HepG2 (cell line): ENCODE results near the gene PPP4C. TPM values are rescaled to one million over a fixed set of nuclear protein-coding genes. Genes with fewer than 3 reads are reported as not detected.

Source experiments
- ATAC-seq: fragments of 200-7000 bp; cut with Tn5 transposase; 3 replicates; pipeline ENCODE4 v1.9.1; 2020; ENCODE audit warnings: mild to moderate bottlenecking, moderate library complexity
- BruUV-seq: library from RNA; stranded (reverse); fragments of 400-500 nt; replicated peaks from 2 replicates; lab custom pipeline; 2021; lab: Mats Ljungman, UMichigan
- CTCF ChIA-PET: fragments of 300-600 bp; formaldehyde crosslinking; extraction: SDS; loops from one replicate; lab custom pipeline; 2021; ENCODE audit warnings: low total read pairs, inconsistent platforms, low intra/inter-chr PET ratio; lab: Yijun Ruan, JAX
- POLR2A ChIA-PET: fragments of 350-600 bp; sonication (Branson Sonifier 250); formaldehyde crosslinking; loops from one replicate; lab custom pipeline; 2020; ENCODE audit warnings: antibody characterized with exemption, inconsistent platforms; lab: Yijun Ruan, JAX
- DNase-seq: peaks from one replicate; pipeline ENCODE4 v3.0.0-alpha.2; 2015; ENCODE audit warnings: low spot score
- FAIRE-seq: peaks from 3 replicates; lab custom pipeline; 2011; peaks lifted over from hg19 to GRCh38; lab: Jason Lieb, UNC
- H2AFZ ChIP-seq: one replicate; pipeline ENCODE4 v1.6.1; 2011; ENCODE audit warnings: low read length, inconsistent platforms
- H3K27ac ChIP-seq: fragments of 300-600 bp; 3 replicates; pipeline ENCODE4 v1.8.0; 2011; ENCODE audit warnings: mixed run types, mild to moderate bottlenecking, mixed read lengths, low read length, inconsistent platforms; ENCODE audit not compliant: insufficient read depth; ENCODE audit errors: extremely low read length
- H3K27me3 ChIP-seq, 2 experiments: fragments of 200-600 bp in 1 of 2; 2 replicates in 1 of 2; 3 replicates in 1 of 2; pipeline versions ENCODE4 v1.6.0 to v1.8.0; 2011; ENCODE audit warnings: low read length in 2 of 2, mild to moderate bottlenecking in 2 of 2, moderate library complexity in 2 of 2, inconsistent platforms in 1 of 2; ENCODE audit not compliant: insufficient read depth in 2 of 2, control insufficient read depth in 1 of 2
- H3K36me3 ChIP-seq, 2 experiments: fragments of 200-600 bp in 1 of 2; replicated peaks in 1 of 2; 2 replicates in 1 of 2; 3 replicates in 1 of 2; pipeline versions ENCODE4 v1.5.1 to v1.8.0; 2011; ENCODE audit warnings: low read length in 2 of 2, inconsistent platforms in 1 of 2; ENCODE audit not compliant: insufficient read depth in 2 of 2, control insufficient read depth in 1 of 2
- H3K4me1 ChIP-seq: 2 replicates; pipeline ENCODE4 v1.5.1; 2012; ENCODE audit warnings: low read length, inconsistent platforms; ENCODE audit not compliant: insufficient read depth
- H3K4me2 ChIP-seq: 2 replicates; pipeline ENCODE4 v1.6.0; 2011; ENCODE audit warnings: low read depth, low read length, inconsistent platforms
- H3K4me3 ChIP-seq, 3 experiments: fragments of 200-600 bp in 1 of 3; sonication (generic), shearing (Covaris generic) in 1 of 3; replicated peaks in 1 of 3; 2 replicates each; pipeline ENCODE4 v1.5.1; 2011 to 2016; ENCODE audit warnings: low read length in 3 of 3, inconsistent platforms in 2 of 3, low read depth in 2 of 3, mild to moderate bottlenecking in 2 of 3, control low read depth in 1 of 3, mixed read lengths in 1 of 3; ENCODE audit not compliant: insufficient read depth in 1 of 3
- H3K79me2 ChIP-seq: one replicate; pipeline ENCODE4 v1.6.1; 2011; ENCODE audit warnings: low read length, inconsistent platforms; ENCODE audit not compliant: insufficient read depth
- H3K9ac ChIP-seq: 2 replicates; pipeline ENCODE4 v1.6.0; 2011; ENCODE audit warnings: mild to moderate bottlenecking, low read depth, low read length, inconsistent platforms; ENCODE audit not compliant: insufficient read depth
- H3K9me3 ChIP-seq: 2 replicates; pipeline ENCODE4 v1.5.1; 2012; ENCODE audit warnings: mild to moderate bottlenecking, low read length
- H4K20me1 ChIP-seq: 2 replicates; pipeline ENCODE4 v1.6.0; 2011; ENCODE audit warnings: inconsistent platforms, mild to moderate bottlenecking, low read length, moderate library complexity; ENCODE audit not compliant: insufficient read depth
- ATF7-NPFF ChIP-seq: sonication (generic); formaldehyde crosslinking; IDR thresholded peaks from 2 replicates; pipeline ENCODE4 v1.8.1; 2023; ENCODE audit warnings: mild to moderate bottlenecking, low read depth, missing genetic modification reagents, moderate library complexity
- HOXD1 ChIP-seq: sonication (generic); formaldehyde crosslinking; IDR thresholded peaks from 2 replicates; pipeline ENCODE4 v1.5.0; 2020; ENCODE audit warnings: missing genetic modification reagents
- MXD4 ChIP-seq: IDR thresholded peaks from 2 replicates; pipeline ENCODE4 v1.6.1; 2016; ENCODE audit warnings: mild to moderate bottlenecking, missing biosample characterization, missing genetic modification reagents
- RARA ChIP-seq: IDR thresholded peaks from 2 replicates; pipeline ENCODE4 v1.6.1; 2016; ENCODE audit warnings: missing genetic modification reagents, missing compliant biosample characterization
- SP2 ChIP-seq: sonication (generic); formaldehyde crosslinking; IDR thresholded peaks from 2 replicates; pipeline ENCODE4 v1.5.1; 2020; ENCODE audit warnings: mild to moderate bottlenecking, missing genetic modification reagents
- ZBTB42 ChIP-seq: sonication (generic); formaldehyde crosslinking; IDR thresholded peaks from 2 replicates; pipeline ENCODE4 v1.5.0; 2020; ENCODE audit warnings: mild to moderate bottlenecking, missing genetic modification reagents
- ZFP41 ChIP-seq: sonication (generic); formaldehyde crosslinking; IDR thresholded peaks from 2 replicates; pipeline ENCODE4 v1.4.0; 2020; ENCODE audit warnings: mild to moderate bottlenecking, missing genetic modification reagents, borderline replicate concordance
- ZFP90 ChIP-seq: sonication (generic); formaldehyde crosslinking; IDR thresholded peaks from 2 replicates; pipeline ENCODE4 v1.8.0; 2022; ENCODE audit warnings: missing genetic modification reagents, mild to moderate bottlenecking, inconsistent platforms, borderline replicate concordance
- ZFY ChIP-seq: sonication (generic); formaldehyde crosslinking; IDR thresholded peaks from 2 replicates; pipeline ENCODE4 v1.4.0; 2020; ENCODE audit warnings: missing genetic modification reagents
- ZKSCAN1 ChIP-seq: fragments of 150-350 bp; IDR thresholded peaks from 2 replicates; pipeline ENCODE4 v1.6.1; 2014; ENCODE audit warnings: low read length
- ZNF557 ChIP-seq: sonication (generic); formaldehyde crosslinking; IDR thresholded peaks from 2 replicates; pipeline ENCODE4 v1.4.0; 2020; ENCODE audit warnings: missing genetic modification reagents
- ZNF598 ChIP-seq: sonication (generic); formaldehyde crosslinking; IDR thresholded peaks from 2 replicates; pipeline ENCODE4 v1.5.1; 2020; ENCODE audit warnings: mild to moderate bottlenecking, missing genetic modification reagents, borderline replicate concordance
- ZNF629 ChIP-seq: sonication (generic); formaldehyde crosslinking; conservative IDR thresholded peaks from 2 replicates; pipeline ENCODE4 v1.5.0; 2020; ENCODE audit warnings: missing genetic modification reagents
- WGBS: methylation state at CpG from one replicate; pipeline ENCODE4 v1.1.6; 2017; ENCODE audit warnings: low lambda C conversion rate; 5-methylcytosine and 5-hydroxymethylcytosine counted together
- in situ Hi-C: cut with HindIII; loops from 2 replicates; pipeline ENCODE4 v1.10.0; 2017; ENCODE audit warnings: low pct_unique_long_range_greater_than_20kb; ENCODE audit not compliant: extremely low pct_ligation_motif_present
- intact Hi-C: fragments of 100-400 bp; cut with micrococcal nuclease; formaldehyde crosslinking; loops from one replicate; pipeline ENCODE4 v1.10.0; 2022; ENCODE audit not compliant: unreplicated experiment
- polyA plus RNA-seq, 8 experiments: library from polyadenylated mRNA; depleted of rRNA in 3 of 8; stranded (reverse) in 7 of 8; unstranded in 1 of 8; fragments of >200 nt; fragmentation: Illumina TruSeq in 4 of 8; extraction: Trizol in 4 of 8; gene quantifications; 2 replicates each; pipeline versions ENCODE4 v1.2.1 to v1.2.3, GENCODE V29; 2011 to 2016; ENCODE audit warnings: low read depth in 4 of 8, missing spikeins in 1 of 8, mixed read lengths in 1 of 8; ENCODE audit not compliant: insufficient read depth in 1 of 8
- total RNA-seq, 5 experiments: library from RNA; depleted of rRNA; stranded (reverse); fragments of >200 nt; fragmentation: Illumina TruSeq; extraction: Trizol; gene quantifications; 2 replicates each; pipeline ENCODE4 v1.2.3, GENCODE V29; 2016; ENCODE audit warnings: low read depth in 1 of 5
- TF ChIP-seq, protein P1 (sequence below): IDR thresholded peaks from 2 replicates; pipeline ENCODE4 v1.6.1; 2018; ENCODE audit warnings: missing genetic modification reagents
- TF ChIP-seq, protein P2 (sequence below): sonication (generic); formaldehyde crosslinking; IDR thresholded peaks from 2 replicates; pipeline ENCODE4 v1.5.0; 2020; ENCODE audit warnings: missing genetic modification reagents
- TF ChIP-seq, protein P3 (sequence below): IDR thresholded peaks from 2 replicates; pipeline ENCODE4 v1.6.1; 2016
- TF ChIP-seq, protein P4 (sequence below): IDR thresholded peaks from 2 replicates; pipeline ENCODE4 v1.6.1; 2016; ENCODE audit warnings: missing compliant biosample characterization, missing genetic modification reagents, borderline replicate concordance

The PPP4C gene
- total and polyA plus RNA-seq, 2 of the 13 experiments (the other 11 are each of a cell fraction or from before 2014, with no cell fraction given), result 176 to 220 TPM

DNA sequence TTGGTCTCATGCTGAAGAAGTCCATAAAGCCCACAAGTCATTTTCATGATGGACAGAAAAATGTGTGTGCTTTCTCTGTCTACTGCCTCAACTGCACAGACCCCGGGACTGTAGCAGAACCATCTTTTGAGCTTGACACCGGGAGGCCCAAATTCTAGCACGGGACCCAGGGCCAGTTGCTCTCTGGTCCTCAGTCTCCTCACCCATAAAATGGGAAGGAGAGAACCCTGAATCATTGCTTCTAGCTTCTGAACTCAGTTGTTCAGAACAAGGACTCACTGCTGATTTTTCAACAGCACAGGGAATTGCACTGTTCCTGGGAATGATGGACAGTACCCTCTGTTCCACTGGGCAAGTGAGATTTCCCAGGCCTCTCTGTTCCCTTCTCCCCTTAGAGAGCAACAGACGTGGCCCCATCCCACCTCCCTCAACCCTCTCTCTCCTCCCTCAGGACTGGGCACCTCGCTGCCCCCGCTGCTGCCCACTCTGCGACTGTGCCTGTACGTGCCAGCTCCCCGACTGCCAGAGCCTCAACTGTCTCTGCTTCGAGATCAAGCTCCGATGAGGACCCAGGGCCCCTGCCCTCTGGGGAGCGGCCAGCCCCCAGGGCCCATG is 12.4 kb upstream of the PPP4C start:
- Histone ChIP-seq H4K20me1 (peaks cover 28% of the 10 kb centered on the region), H3K79me2 (peaks cover 45% of the 10 kb centered on the region), H3K9ac (peak overlapping the region; percentile 87), H3K27me3 (peaks cover 0 to 2% of the 10 kb centered on the region in 2 experiments; a peak in 1 of 5 replicates), H3K27ac (peak overlapping the region; percentile 95), H3K9me3 (no peaks in the 10 kb centered on the region), H3K4me1 (peaks cover 28% of the 10 kb centered on the region), H2AFZ (no peak overlapping the region), H3K4me2 (peak overlapping the region; percentile 95), H3K4me3 (peak overlapping the region; percentile 68 to 100 (median 76)), H3K36me3 (peaks cover 13 to 20% of the 10 kb centered on the region in 2 experiments)
- DNase-seq, result no peak
- intact Hi-C loops (no loop called here), in situ Hi-C loops (no loop called here)
- BruUV-seq, result no TSS peak
- CTCF ChIA-PET, result interaction anchor here (0.9 kb wide), 1 partner anchor 29 kb away, joined by 3 read pairs; no protein-coding TSS in a partner anchor
- no peak for FAIRE-seq
- no peak for ATAC-seq
- POLR2A ChIA-PET, result interaction anchor here (0.6 to 9.1 kb wide), 8 partner anchors 9 to 569 kb away, joined by 3 to 120 read pairs (median 4); partner anchors contain the start of gene TBX6
- 45% methylated on average over 11 of the region's 12 CpGs for WGBS
- TF ChIP-seq, protein P1, sequence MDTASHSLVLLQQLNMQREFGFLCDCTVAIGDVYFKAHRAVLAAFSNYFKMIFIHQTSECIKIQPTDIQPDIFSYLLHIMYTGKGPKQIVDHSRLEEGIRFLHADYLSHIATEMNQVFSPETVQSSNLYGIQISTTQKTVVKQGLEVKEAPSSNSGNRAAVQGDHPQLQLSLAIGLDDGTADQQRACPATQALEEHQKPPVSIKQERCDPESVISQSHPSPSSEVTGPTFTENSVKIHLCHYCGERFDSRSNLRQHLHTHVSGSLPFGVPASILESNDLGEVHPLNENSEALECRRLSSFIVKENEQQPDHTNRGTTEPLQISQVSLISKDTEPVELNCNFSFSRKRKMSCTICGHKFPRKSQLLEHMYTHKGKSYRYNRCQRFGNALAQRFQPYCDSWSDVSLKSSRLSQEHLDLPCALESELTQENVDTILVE (CRISPR knock-in tag), result 0 out of 2 replicates have a peak, but pooled peaks have one; percentile 11
- 0 out of 2 replicates have a peak, but pooled peaks have one; percentile 49 for TF ChIP-seq ATF7-NPFF (CRISPR knock-in tag)
- TF ChIP-seq ZBTB42 (CRISPR knock-in tag), result no peak
- TF ChIP-seq MXD4 (CRISPR knock-in tag), result peak; percentile 73; the same call in 1 of the 2 replicates
- 0 out of 2 replicates have a peak, but pooled peaks have one; percentile 37 for TF ChIP-seq HOXD1 (CRISPR knock-in tag)
- 0 out of 2 replicates have a peak, but pooled peaks have one; percentile 14 for TF ChIP-seq ZFP90 (CRISPR knock-in tag)
- TF ChIP-seq, protein P2, sequence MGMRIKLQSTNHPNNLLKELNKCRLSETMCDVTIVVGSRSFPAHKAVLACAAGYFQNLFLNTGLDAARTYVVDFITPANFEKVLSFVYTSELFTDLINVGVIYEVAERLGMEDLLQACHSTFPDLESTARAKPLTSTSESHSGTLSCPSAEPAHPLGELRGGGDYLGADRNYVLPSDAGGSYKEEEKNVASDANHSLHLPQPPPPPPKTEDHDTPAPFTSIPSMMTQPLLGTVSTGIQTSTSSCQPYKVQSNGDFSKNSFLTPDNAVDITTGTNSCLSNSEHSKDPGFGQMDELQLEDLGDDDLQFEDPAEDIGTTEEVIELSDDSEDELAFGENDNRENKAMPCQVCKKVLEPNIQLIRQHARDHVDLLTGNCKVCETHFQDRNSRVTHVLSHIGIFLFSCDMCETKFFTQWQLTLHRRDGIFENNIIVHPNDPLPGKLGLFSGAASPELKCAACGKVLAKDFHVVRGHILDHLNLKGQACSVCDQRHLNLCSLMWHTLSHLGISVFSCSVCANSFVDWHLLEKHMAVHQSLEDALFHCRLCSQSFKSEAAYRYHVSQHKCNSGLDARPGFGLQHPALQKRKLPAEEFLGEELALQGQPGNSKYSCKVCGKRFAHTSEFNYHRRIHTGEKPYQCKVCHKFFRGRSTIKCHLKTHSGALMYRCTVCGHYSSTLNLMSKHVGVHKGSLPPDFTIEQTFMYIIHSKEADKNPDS, result 0 out of 2 replicates have a peak, but pooled peaks have one; percentile 54
- peak; percentile 96 for TF ChIP-seq ZNF629 (CRISPR knock-in tag)
- TF ChIP-seq, protein P3, sequence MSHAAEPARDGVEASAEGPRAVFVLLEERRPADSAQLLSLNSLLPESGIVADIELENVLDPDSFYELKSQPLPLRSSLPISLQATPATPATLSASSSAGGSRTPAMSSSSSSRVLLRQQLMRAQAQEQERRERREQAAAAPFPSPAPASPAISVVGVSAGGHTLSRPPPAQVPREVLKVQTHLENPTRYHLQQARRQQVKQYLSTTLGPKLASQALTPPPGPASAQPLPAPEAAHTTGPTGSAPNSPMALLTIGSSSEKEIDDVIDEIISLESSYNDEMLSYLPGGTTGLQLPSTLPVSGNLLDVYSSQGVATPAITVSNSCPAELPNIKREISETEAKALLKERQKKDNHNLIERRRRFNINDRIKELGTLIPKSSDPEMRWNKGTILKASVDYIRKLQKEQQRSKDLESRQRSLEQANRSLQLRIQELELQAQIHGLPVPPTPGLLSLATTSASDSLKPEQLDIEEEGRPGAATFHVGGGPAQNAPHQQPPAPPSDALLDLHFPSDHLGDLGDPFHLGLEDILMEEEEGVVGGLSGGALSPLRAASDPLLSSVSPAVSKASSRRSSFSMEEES (CRISPR knock-in tag), result no peak
- TF ChIP-seq, protein P4, sequence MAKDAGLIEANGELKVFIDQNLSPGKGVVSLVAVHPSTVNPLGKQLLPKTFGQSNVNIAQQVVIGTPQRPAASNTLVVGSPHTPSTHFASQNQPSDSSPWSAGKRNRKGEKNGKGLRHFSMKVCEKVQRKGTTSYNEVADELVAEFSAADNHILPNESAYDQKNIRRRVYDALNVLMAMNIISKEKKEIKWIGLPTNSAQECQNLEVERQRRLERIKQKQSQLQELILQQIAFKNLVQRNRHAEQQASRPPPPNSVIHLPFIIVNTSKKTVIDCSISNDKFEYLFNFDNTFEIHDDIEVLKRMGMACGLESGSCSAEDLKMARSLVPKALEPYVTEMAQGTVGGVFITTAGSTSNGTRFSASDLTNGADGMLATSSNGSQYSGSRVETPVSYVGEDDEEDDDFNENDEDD (CRISPR knock-in tag), result no peak
- TF ChIP-seq ZFP41, result peak; percentile 20; the same call in 1 of the 2 replicates
- TF ChIP-seq RARA (CRISPR knock-in tag), result 0 out of 2 replicates have a peak, but pooled peaks have one; percentile 3
- no peak for TF ChIP-seq ZKSCAN1
- no peak for TF ChIP-seq ZFY (CRISPR knock-in tag)
- peak; percentile 36; the same call in 1 of the 2 replicates for TF ChIP-seq ZNF598 (CRISPR knock-in tag)
- TF ChIP-seq ZNF557 (CRISPR knock-in tag), result peak; percentile 39; the same call in 1 of the 2 replicates
- no peak for TF ChIP-seq SP2 (CRISPR knock-in tag)
